GM10847 (cell line): Measurements from ENCODE around the gene VAT1L.

Experiments used
- POLR2A ChIP-seq: IDR thresholded peaks from 2 replicates; pipeline ENCODE4 v1.6.1; 2011; ENCODE audit not compliant: insufficient read length; ENCODE audit errors: extremely low read depth

VAT1L gene

DNA sequence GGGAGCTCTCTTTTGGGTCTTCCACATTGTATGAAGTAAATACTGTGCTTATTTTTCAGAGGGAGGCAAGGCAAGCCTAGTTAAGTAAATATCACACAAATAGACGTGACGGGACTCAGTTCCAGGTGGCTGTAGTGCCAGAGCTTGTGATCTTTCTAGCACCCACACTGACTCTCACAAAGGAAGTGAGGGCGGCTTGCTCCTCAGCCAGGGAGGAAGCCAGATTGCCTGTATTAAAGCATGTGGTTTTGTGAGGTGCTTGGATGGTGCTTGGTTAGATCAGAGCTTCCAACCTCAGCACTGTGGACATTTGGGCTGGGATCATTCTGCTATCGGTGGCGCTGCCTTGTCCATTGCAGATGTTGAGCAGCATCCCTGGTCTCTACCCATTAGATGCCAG is 80.1 kb downstream of the VAT1L start:
- TF ChIP-seq POLR2A = no peak

DNA sequence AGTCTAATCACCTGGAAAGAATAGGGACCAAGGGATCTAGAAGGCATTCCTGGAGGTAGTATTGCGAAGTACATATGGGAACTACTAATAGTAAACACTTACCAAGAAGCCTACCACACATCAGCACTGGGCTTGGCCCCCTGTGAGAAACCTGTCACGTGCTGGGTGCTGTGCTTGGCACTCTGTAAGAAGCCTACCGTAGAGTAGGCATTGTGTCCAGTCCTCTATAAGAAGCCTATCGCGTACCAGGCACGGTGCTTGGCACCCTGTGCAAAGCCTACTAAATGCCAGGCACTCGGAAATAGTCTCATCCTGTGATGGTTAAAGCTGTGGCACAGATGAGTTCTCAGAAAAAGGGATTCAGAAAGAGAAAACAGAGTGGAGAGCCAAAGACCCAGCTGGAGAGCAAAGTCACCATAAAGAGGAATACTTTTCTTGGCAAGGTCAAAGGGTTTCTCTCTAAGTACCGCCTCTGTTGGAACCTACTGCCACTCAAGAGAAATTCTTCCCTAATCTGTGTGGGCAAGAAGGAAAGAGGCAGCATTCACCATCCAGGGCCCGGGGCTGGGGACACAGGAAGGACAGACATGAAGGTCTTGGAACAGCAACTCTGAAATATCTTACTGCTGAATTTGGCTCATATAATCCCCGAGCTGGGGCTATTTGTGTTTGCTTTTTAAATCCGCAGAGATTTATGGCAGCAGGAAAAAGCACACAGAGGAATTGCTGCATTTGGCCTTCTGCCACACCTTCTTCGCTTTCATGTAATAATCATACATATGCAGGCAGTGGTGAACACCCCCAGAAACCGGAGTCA is 81.8 kb downstream of the VAT1L start:
- no peak for TF ChIP-seq POLR2A

DNA sequence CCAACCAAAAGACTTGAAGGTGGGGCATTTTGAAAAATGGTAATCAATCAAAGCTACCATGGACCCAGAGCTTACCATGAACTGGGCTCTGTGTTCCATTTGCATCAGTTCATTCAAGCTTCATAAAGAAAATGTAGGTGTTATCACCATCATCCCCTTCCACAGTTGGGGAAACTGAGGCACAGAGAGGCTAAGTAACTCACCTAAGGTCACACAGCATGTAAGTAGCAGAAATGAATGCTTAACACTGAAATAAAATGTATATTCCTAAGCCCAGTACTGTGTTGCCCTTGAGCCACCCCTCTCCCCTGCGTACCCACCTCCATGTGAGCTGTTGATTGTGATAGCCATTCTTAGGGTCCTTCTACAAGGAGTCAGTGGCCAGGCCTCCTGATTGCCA is 83.6 kb downstream of the VAT1L start:
- no peak for TF ChIP-seq POLR2A

DNA sequence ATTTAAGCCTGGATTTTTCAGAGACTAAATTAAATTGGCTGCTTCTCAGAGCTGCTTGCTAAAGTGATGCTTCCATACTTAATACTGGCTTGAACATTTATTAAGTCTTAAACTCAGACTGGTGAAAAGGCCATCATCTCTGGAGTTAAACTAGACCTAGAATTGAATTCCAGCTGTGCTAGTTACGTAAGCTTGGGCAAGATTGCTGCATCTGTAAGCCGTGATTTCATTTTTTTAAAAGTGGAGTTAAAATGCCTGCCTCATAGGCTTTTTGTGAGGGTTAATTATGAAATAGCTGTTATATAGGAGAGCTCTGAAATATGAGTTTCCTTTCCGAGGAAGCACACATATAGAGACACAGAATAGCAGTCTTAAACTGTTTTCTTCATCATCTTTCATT is 84.7 kb downstream of the VAT1L start:
- no peak for TF ChIP-seq POLR2A

DNA sequence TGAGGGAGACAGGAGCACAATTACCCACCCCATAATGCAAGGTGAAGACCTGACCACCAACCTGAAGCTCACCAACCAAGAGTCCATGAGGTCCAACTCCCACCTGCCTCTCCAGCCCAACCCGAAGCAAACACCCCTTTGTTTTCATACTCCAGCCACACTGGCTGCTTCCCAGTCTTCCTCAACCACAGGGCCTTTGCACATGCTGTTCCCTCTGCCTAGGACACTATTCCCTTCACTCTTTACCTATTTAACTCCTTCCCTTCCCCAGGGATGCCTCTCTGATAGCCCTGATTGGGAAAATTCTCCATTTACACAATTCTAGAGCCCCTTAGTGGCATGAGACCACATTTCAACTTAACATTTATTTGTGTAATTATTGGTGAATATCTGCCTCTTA is 86.0 kb downstream of the VAT1L start:
- TF ChIP-seq POLR2A = no peak

DNA sequence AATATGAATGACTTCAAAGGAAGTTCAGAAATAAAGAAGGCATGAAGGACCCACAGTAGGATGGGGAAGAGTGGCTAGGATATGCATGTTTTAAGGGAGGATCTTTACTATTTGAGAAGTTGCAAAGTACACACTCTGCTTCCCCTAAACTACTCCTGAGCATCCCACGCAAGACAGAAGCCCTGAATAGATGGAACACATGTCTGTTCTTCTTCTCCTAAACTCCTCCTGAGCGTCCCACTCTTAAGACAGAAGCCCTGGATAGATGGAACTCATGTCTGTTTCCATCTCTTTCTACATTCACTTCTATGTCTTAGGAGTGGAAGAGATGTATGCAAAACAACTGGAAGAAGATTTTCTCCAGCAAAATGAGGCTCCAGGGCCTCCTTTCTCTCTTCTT is 88.4 kb downstream of the VAT1L start:
- no peak for TF ChIP-seq POLR2A

DNA sequence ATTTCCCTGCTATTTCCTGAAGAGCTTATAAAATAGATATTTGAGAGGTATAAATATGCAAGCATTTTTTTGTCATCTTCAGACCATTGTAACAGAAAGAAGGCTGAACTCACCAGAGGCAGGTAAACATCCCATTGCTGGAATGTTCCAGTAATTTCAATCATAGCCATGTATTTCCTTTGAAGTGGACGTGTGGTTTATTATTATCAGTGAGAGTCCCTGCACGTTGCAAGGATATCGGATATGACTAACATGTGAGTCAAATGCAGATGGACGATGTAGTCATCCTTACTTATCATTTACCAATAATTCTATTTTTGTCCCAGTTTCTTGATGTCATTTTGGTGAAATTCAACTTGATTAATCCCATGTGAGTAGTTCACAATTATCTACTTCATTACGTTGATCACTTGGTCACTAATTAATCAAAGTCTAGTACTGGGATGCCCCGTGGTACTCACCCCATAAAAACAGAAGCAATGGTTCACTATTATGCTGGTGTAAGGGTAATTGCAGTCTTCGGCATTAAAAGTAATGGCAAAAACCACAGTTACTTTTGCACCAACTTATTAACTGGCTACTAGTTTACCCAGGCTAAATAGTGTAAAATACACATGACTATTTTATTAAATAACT is 89.5 kb downstream of the VAT1L start:
- no peak for TF ChIP-seq POLR2A

DNA sequence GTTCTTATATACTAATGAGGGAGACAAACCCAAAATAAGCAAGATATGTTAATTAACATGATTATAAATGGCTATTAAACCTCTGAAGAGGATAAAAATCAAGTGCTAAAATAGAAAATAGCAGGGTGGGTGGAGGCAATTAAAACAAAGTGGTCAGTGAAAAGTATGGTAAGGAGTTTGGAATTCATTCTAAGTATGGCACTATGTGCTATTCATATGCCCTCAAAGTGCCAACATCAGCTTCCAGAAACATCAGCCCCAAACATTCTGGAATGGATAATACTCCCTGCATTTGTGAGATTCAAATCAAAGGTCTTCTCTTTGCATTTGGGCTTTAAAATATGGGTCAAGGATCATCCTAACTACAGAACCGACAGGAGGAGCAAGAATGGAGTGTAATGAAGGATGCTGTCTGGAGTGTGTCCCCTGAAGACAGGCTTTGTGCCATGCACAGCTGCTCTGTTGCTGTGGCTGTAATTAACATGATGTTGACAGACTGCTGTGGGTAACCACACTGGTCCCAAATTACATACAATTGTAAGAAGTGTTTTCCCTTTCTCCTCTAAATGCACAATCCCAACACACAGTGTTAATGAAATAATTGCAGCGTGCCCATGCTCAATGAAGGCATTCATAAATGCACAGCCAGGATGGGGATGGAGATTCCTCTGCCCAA is 93.1 kb downstream of the VAT1L start:
- no peak for TF ChIP-seq POLR2A

DNA sequence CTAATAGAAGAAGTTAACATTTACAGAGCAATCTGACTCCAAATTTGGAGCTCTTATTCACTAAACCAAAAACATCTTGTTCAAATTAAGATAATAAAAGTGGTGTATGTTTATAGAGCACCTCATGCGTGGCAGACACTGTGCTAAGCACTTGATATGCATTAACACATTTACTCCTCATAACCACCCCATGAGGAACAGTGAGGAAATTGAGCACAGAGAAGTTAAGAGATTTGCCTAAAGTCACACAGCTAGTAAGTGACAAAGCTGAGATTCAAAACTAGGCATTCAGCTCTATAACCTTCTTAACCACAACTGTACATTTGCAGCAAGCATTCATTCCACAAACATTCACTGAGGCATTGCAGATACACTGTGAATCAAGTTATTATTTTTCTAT is 94.0 kb downstream of the VAT1L start:
- no peak for TF ChIP-seq POLR2A

DNA sequence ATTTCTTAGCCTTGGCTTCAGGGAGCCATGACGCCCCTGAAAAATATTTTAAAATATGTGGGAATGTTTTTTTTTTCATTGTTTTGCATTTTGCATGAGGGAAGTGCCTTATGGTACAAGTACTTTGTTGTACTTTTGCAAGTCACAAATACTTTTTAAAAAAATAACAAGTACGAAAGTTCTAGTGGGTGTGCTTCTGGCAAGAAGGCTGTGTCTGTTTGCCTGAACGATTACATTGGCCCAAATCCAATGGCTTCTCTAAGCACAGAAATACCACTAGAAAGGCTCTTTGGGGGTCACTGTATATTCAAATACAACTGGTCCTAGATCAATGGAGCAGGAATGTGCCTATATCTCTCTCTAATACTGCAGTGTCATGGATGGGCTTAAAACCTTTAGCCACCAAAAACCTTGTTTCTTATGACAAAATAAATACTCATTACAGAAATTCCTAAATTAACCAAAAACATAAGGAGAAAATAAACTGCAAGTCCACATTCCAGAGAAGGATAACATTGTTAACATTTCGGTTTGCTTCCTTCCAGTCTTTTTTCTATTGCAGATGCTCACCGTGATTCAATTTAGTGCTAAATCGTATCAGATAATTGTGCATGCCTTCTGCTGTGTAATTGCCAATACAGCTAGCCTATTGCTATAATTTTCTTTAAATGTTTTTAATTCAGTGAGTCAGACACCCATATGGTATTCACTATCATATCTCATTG is 97.4 kb downstream of the VAT1L start:
- TF ChIP-seq POLR2A = no peak

DNA sequence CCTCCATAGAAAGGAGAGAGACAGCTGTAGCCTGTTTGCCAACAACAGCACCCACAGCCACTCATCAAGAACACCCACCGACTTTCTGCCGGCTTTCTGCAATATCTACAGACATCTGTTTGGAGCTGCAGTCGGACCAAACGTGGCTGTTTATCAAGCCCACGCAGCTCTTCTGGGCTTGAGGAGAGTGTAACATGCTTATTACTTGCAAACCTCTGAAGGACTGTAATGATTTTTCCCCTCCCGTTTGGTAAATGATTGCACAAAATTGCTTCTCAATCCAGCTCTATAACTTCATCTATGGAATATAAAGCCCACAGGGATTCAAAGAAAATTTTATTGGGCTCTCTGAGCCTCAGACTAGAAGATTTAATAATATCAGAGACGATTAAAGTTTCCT is 100.5 kb downstream of the VAT1L start:
- TF ChIP-seq POLR2A = no peak

DNA sequence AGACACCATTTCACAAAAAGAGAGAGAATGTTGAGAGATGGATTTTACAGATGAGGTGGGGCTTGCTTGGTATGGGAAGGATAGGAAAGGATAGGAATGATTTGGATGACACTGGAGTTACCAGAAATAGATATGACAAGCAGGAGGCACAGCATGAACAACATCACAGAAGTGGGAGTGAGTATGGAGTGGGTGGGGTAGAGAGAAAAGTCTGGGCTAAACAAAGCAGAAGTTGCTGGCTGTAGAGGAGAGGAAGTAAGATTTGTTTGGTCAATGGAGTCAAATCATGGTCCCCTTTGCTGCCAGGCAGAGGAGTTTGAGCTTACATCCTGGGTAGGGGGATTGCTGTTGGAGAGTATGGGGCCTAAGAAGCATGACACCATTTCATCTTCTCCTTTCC is 101.7 kb downstream of the VAT1L start:
- TF ChIP-seq POLR2A = no peak

DNA sequence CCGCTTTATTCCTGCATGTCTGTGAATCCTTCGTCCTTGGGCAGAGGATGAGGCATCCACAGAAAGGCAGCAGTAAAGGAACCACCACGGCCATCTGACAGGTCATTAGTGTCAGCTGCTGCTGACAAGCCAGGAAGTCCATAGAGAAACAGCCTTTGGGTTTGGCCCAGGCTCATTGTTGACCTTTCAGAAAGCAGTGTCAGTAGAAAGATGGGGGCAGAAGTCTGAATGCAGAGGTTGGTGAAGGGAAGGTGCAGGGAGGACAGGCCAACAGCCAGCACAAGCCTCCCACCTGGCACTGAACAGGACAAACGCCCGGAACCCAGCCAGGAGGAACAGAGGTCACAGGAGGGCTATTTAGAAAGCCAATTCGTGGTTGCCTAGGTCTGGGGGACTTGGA is 105.8 kb downstream of the VAT1L start:
- TF ChIP-seq POLR2A = no peak

DNA sequence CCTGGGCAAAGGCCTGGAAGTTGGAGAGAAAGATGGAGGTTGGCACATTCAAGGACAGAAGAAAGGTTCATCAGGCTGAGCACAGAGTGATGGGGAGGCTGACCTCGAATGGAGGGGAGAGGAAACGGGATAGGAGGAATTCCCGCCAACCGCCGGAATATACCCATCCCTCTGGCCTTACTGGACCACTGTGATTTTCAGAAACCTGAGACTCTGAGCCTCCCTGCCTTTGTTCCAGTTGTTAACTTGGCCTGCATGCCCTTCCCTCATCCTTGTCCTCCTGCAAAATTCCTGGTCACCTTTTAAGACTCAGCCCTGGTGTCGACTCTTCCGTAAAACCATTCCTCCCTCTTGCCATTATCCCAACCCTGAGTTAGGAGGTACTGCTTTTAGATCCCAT is 107.6 kb downstream of the VAT1L start:
- no peak for TF ChIP-seq POLR2A

DNA sequence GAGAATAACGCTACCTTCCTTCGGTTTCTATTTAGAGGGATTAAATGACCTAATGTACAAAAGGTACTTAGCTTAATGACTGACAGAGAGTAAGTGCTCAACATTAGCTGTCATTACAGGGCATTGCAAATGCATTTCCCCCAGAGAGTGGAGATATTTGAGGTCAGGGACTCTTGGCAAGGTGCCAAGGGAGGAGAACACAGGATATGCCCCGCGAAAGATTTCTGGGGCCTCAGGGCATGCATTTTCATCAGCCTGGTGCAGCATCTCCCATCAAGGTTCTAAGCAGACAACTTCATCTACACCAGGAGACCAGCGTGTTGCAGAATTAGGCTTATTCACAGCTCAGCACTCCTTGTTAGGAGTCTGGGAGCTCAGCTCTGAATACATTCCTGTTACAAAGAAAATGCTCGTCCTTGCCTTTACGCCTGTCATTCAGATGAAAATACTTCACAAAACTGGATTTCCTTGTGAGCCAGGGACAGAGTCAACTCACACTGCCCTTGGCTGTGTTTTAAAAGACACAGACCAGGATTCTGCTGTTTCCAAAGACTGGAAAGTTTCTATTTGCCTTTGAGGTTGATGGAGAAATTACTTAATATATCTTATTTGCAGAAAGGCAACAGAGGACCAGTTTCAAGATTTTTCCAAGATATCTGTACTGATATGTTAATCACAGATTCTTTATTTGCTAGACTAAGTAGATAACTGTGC is 108.2 kb downstream of the VAT1L start:
- no peak for TF ChIP-seq POLR2A
